Amygdala (tissue), 56 donors: ENCODE results near the gene ZNF26.
"Not testable (repeated sequence)": the region's sequence is repeated elsewhere in the genome, so short reads cannot be mapped to it uniquely, and the experiment has no call there.

Source experiments
- DNase-seq, 56 donors: peaks; one replicate each; lab custom pipeline; 2025; lab: John Stamatoyannopoulos, UW

Gene ZNF26

GRCh38 chr12:132954471-132955048 is 31.6 kb upstream of the ZNF26 start:
- no peak for DNase-seq

GRCh38 chr12:132955094-132956010 is 30.8 kb upstream of the ZNF26 start:
- DNase-seq = peak in 17 of 56 donors; percentile 6 to 57 (median 39)

- peak; percentile 53 to 95 (median 82) for DNase-seq
Measured at GRCh38 chr12:132956011-132956788, 30.0 kb upstream of the ZNF26 start, which contains the start of gene ZNF605. TSS of gene ZNF605 (minus strand) at chr12:132956306. CDS start at chr12:132945635, 10,671 bp downstream.

- not testable (repeated sequence) for DNase-seq
Measured at GRCh38 chr12:132961790-132962189, 24.4 kb upstream of the ZNF26 start.

GRCh38 chr12:132963947-132964346 is 22.2 kb upstream of the ZNF26 start:
- DNase-seq = peak in 11 of 56 donors; percentile 3 to 47 (median 17)

GRCh38 chr12:132965796-132966195 is 20.4 kb upstream of the ZNF26 start:
- no peak for DNase-seq

GRCh38 chr12:132966676-132967415 is 19.3 kb upstream of the ZNF26 start:
- DNase-seq = no peak

- no peak for DNase-seq
Measured at GRCh38 chr12:132967736-132968135, 18.4 kb upstream of the ZNF26 start.

GRCh38 chr12:132972374-132972773 is 13.8 kb upstream of the ZNF26 start:
- DNase-seq = no peak

GRCh38 chr12:132976870-132977269 is 9.3 kb upstream of the ZNF26 start:
- peak in 6 of 56 donors; percentile 0 to 42 (median 20) for DNase-seq

GRCh38 chr12:132986885-132987225 is 688 bp downstream of the ZNF26 start:
- DNase-seq = no peak

GRCh38 chr12:132998741-132999140 is 12.6 kb downstream of the ZNF26 start:
- no peak for DNase-seq

- DNase-seq = no peak
Measured at GRCh38 chr12:133010657-133011297, 24.6 kb downstream of the ZNF26 start.

GRCh38 chr12:133023566-133023965 is 37.4 kb downstream of the ZNF26 start:
- DNase-seq = no peak

- no peak for DNase-seq
Measured at GRCh38 chr12:133026996-133027395, 40.8 kb downstream of the ZNF26 start.

GRCh38 chr12:133037207-133038005 is 51.2 kb downstream of the ZNF26 start, which contains the start of gene ZNF84:
TSS of gene ZNF84 (plus strand) at chr12:133037509. CDS start at chr12:133041468, 3,959 bp downstream.
- peak; percentile 44 to 99 (median 89) for DNase-seq

- no peak for DNase-seq
Measured at GRCh38 chr12:133038118-133038709, 52.0 kb downstream of the ZNF26 start.

- DNase-seq = no peak
Measured at GRCh38 chr12:133046698-133047097, 60.5 kb downstream of the ZNF26 start.
